Measurements from ENCODE around the gene CDKL5.

CDKL5 gene

GRCh38 chrX:18425199-18426003 lies at the start of gene CDKL5:
TSS of gene CDKL5 (plus strand) at chrX:18425608. CDS start at chrX:18507097, 81,489 bp downstream.
- Histone ChIP-seq H3K36me3 (ENCODE audit: insufficient read depth, low read length) (no peaks in the 10 kb centered on the region), H3K4me1 (ENCODE audit: insufficient read depth, low read length) (peaks cover 18% of the 10 kb centered on the region), H2AFZ (ENCODE audit: low read depth, low read length) (peak within 1 kb of the TSS; percentile 73), H3K9me3 (ENCODE audit: low read length) (no peaks in the 10 kb centered on the region), H3K4me3 (ENCODE audit: low read length) (peak within 1 kb of the TSS; percentile 54), H3K27me3 (ENCODE audit: insufficient read depth, low read length) (peaks cover 2% of the 10 kb centered on the region)

GRCh38 chrX:18377796-18378195 lies 47.6 kb upstream of the CDKL5 start:
- Histone ChIP-seq H3K36me3 (ENCODE audit: insufficient read depth, low read length) (no peaks in the 10 kb centered on the region), H3K27me3 (ENCODE audit: insufficient read depth, low read length) (no peaks in the 10 kb centered on the region), H3K4me3 (ENCODE audit: low read length) (no peak overlapping the region), H3K9me3 (ENCODE audit: low read length) (no peaks in the 10 kb centered on the region), H2AFZ (ENCODE audit: low read depth, low read length) (no peak overlapping the region), H3K4me1 (ENCODE audit: insufficient read depth, low read length) (peaks cover 1% of the 10 kb centered on the region)

- Histone ChIP-seq H3K36me3 (ENCODE audit: insufficient read depth, low read length) (no peaks in the 10 kb centered on the region), H3K4me1 (ENCODE audit: insufficient read depth, low read length) (no peaks in the 10 kb centered on the region), H3K27me3 (ENCODE audit: insufficient read depth, low read length) (no peaks in the 10 kb centered on the region), H2AFZ (ENCODE audit: low read depth, low read length) (no peak overlapping the region), H3K9me3 (ENCODE audit: low read length) (no peaks in the 10 kb centered on the region), H3K4me3 (ENCODE audit: low read length) (no peak overlapping the region)
These were observed 35.4 kb upstream of the CDKL5 start for GRCh38 chrX:18389966-18390365.

- Histone ChIP-seq H3K4me1 (ENCODE audit: insufficient read depth, low read length) (no peaks in the 10 kb centered on the region), H3K9me3 (ENCODE audit: low read length) (no peaks in the 10 kb centered on the region), H2AFZ (ENCODE audit: low read depth, low read length) (no peak overlapping the region), H3K36me3 (ENCODE audit: insufficient read depth, low read length) (no peaks in the 10 kb centered on the region), H3K4me3 (ENCODE audit: low read length) (no peak overlapping the region), H3K27me3 (ENCODE audit: insufficient read depth, low read length) (no peaks in the 10 kb centered on the region)
These were observed 34.4 kb upstream of the CDKL5 start for GRCh38 chrX:18390941-18391538.

GRCh38 chrX:18394477-18394876 lies 30.9 kb upstream of the CDKL5 start:
- Histone ChIP-seq H3K4me1 (ENCODE audit: insufficient read depth, low read length) (no peaks in the 10 kb centered on the region), H3K9me3 (ENCODE audit: low read length) (no peaks in the 10 kb centered on the region), H3K4me3 (ENCODE audit: low read length) (no peak overlapping the region), H3K36me3 (ENCODE audit: insufficient read depth, low read length) (no peaks in the 10 kb centered on the region), H2AFZ (ENCODE audit: low read depth, low read length) (no peak overlapping the region), H3K27me3 (ENCODE audit: insufficient read depth, low read length) (no peaks in the 10 kb centered on the region)

GRCh38 chrX:18401848-18402213 lies 23.6 kb upstream of the CDKL5 start:
- Histone ChIP-seq H2AFZ (ENCODE audit: low read depth, low read length) (no peak overlapping the region), H3K36me3 (ENCODE audit: insufficient read depth, low read length) (no peaks in the 10 kb centered on the region), H3K4me1 (ENCODE audit: insufficient read depth, low read length) (no peaks in the 10 kb centered on the region), H3K27me3 (ENCODE audit: insufficient read depth, low read length) (no peaks in the 10 kb centered on the region), H3K4me3 (ENCODE audit: low read length) (no peak overlapping the region), H3K9me3 (ENCODE audit: low read length) (no peaks in the 10 kb centered on the region)

GRCh38 chrX:18406531-18407266 lies 18.7 kb upstream of the CDKL5 start:
- Histone ChIP-seq H3K36me3 (ENCODE audit: insufficient read depth, low read length) (no peaks in the 10 kb centered on the region), H3K9me3 (ENCODE audit: low read length) (no peaks in the 10 kb centered on the region), H3K4me1 (ENCODE audit: insufficient read depth, low read length) (no peaks in the 10 kb centered on the region), H2AFZ (ENCODE audit: low read depth, low read length) (no peak overlapping the region), H3K4me3 (ENCODE audit: low read length) (no peak overlapping the region), H3K27me3 (ENCODE audit: insufficient read depth, low read length) (no peaks in the 10 kb centered on the region)

- Histone ChIP-seq H3K4me3 (ENCODE audit: low read length) (no peak overlapping the region), H3K9me3 (ENCODE audit: low read length) (no peaks in the 10 kb centered on the region), H3K27me3 (ENCODE audit: insufficient read depth, low read length) (no peaks in the 10 kb centered on the region), H3K36me3 (ENCODE audit: insufficient read depth, low read length) (no peaks in the 10 kb centered on the region), H2AFZ (ENCODE audit: low read depth, low read length) (no peak overlapping the region), H3K4me1 (ENCODE audit: insufficient read depth, low read length) (no peaks in the 10 kb centered on the region)
These were observed 15.4 kb upstream of the CDKL5 start for GRCh38 chrX:18410038-18410437.

GRCh38 chrX:18415386-18415785 lies 10.0 kb upstream of the CDKL5 start:
- Histone ChIP-seq H3K4me3 (ENCODE audit: low read length) (no peak overlapping the region), H3K36me3 (ENCODE audit: insufficient read depth, low read length) (no peaks in the 10 kb centered on the region), H3K27me3 (ENCODE audit: insufficient read depth, low read length) (no peaks in the 10 kb centered on the region), H2AFZ (ENCODE audit: low read depth, low read length) (no peak overlapping the region), H3K4me1 (ENCODE audit: insufficient read depth, low read length) (no peaks in the 10 kb centered on the region), H3K9me3 (ENCODE audit: low read length) (no peaks in the 10 kb centered on the region)

- H3K27me3 ChIP-seq (ENCODE audit: insufficient read depth, low read length): peaks cover 2% of the 10 kb centered on the region
- H3K4me1 ChIP-seq (ENCODE audit: insufficient read depth, low read length): peaks cover 4% of the 10 kb centered on the region
- H2AFZ ChIP-seq (ENCODE audit: low read depth, low read length): no peak overlapping the region
These were observed 3.1 kb upstream of the CDKL5 start for GRCh38 chrX:18422325-18422724.

GRCh38 chrX:18422886-18423285 lies 2.5 kb upstream of the CDKL5 start:
- Histone ChIP-seq H2AFZ (ENCODE audit: low read depth, low read length) (no peak overlapping the region), H3K36me3 (ENCODE audit: insufficient read depth, low read length) (no peaks in the 10 kb centered on the region), H3K9me3 (ENCODE audit: low read length) (no peaks in the 10 kb centered on the region), H3K4me1 (ENCODE audit: insufficient read depth, low read length) (peaks cover 9% of the 10 kb centered on the region), H3K27me3 (ENCODE audit: insufficient read depth, low read length) (peaks cover 2% of the 10 kb centered on the region), H3K4me3 (ENCODE audit: low read length) (no peak overlapping the region)

More at GRCh38 chrX:18422325-18422724, 3.1 kb upstream of the CDKL5 start:
- Histone ChIP-seq H3K36me3 (ENCODE audit: insufficient read depth, low read length) (no peaks in the 10 kb centered on the region), H3K4me3 (ENCODE audit: low read length) (no peak overlapping the region), H3K9me3 (ENCODE audit: low read length) (no peaks in the 10 kb centered on the region)

GRCh38 chrX:18424482-18425198 lies 768 bp upstream of the CDKL5 start:
- Histone ChIP-seq H3K4me3 (ENCODE audit: low read length) (peak overlapping the region; percentile 54), H3K27me3 (ENCODE audit: insufficient read depth, low read length) (peaks cover 2% of the 10 kb centered on the region), H3K9me3 (ENCODE audit: low read length) (no peaks in the 10 kb centered on the region), H3K4me1 (ENCODE audit: insufficient read depth, low read length) (peaks cover 18% of the 10 kb centered on the region), H2AFZ (ENCODE audit: low read depth, low read length) (peak overlapping the region; percentile 31), H3K36me3 (ENCODE audit: insufficient read depth, low read length) (no peaks in the 10 kb centered on the region)

- Histone ChIP-seq H2AFZ (ENCODE audit: low read depth, low read length) (peak overlapping the region; percentile 73), H3K36me3 (ENCODE audit: insufficient read depth, low read length) (no peaks in the 10 kb centered on the region), H3K4me1 (ENCODE audit: insufficient read depth, low read length) (peaks cover 18% of the 10 kb centered on the region), H3K4me3 (ENCODE audit: low read length) (peak overlapping the region; percentile 54), H3K27me3 (ENCODE audit: insufficient read depth, low read length) (peaks cover 2% of the 10 kb centered on the region), H3K9me3 (ENCODE audit: low read length) (no peaks in the 10 kb centered on the region)
These were observed 554 bp downstream of the CDKL5 start for GRCh38 chrX:18426004-18426320.
